HepG2 (cell line): Measurements from ENCODE around the gene A3GALT2. TPM values are rescaled to one million over a fixed set of nuclear protein-coding genes. Genes with fewer than 3 reads are reported as not detected.

ENCODE experiments used
- ATAC-seq: fragments of 200-7000 bp; cut with Tn5 transposase; 3 replicates; pipeline ENCODE4 v1.9.1; 2020; ENCODE audit warnings: mild to moderate bottlenecking, moderate library complexity
- BruUV-seq: library from RNA; stranded (reverse); fragments of 400-500 nt; replicated peaks from 2 replicates; lab custom pipeline; 2021; lab: Mats Ljungman, UMichigan
- CTCF ChIA-PET: fragments of 300-600 bp; formaldehyde crosslinking; extraction: SDS; loops from one replicate; lab custom pipeline; 2021; ENCODE audit warnings: low total read pairs, inconsistent platforms, low intra/inter-chr PET ratio; lab: Yijun Ruan, JAX
- POLR2A ChIA-PET: fragments of 350-600 bp; sonication (Branson Sonifier 250); formaldehyde crosslinking; loops from one replicate; lab custom pipeline; 2020; ENCODE audit warnings: antibody characterized with exemption, inconsistent platforms; lab: Yijun Ruan, JAX
- DNase-seq: peaks from one replicate; pipeline ENCODE4 v3.0.0-alpha.2; 2015; ENCODE audit warnings: low spot score
- FAIRE-seq: peaks from 3 replicates; lab custom pipeline; 2011; peaks lifted over from hg19 to GRCh38; lab: Jason Lieb, UNC
- H2AFZ ChIP-seq: one replicate; pipeline ENCODE4 v1.6.1; 2011; ENCODE audit warnings: low read length, inconsistent platforms
- H3K27ac ChIP-seq: fragments of 300-600 bp; 3 replicates; pipeline ENCODE4 v1.8.0; 2011; ENCODE audit warnings: mixed run types, mild to moderate bottlenecking, mixed read lengths, low read length, inconsistent platforms; ENCODE audit not compliant: insufficient read depth; ENCODE audit errors: extremely low read length
- H3K27me3 ChIP-seq, 2 experiments: fragments of 200-600 bp in 1 of 2; 2 replicates in 1 of 2; 3 replicates in 1 of 2; pipeline versions ENCODE4 v1.6.0 to v1.8.0; 2011; ENCODE audit warnings: low read length in 2 of 2, mild to moderate bottlenecking in 2 of 2, moderate library complexity in 2 of 2, inconsistent platforms in 1 of 2; ENCODE audit not compliant: insufficient read depth in 2 of 2, control insufficient read depth in 1 of 2
- H3K36me3 ChIP-seq, 2 experiments: fragments of 200-600 bp in 1 of 2; replicated peaks in 1 of 2; 2 replicates in 1 of 2; 3 replicates in 1 of 2; pipeline versions ENCODE4 v1.5.1 to v1.8.0; 2011; ENCODE audit warnings: low read length in 2 of 2, inconsistent platforms in 1 of 2; ENCODE audit not compliant: insufficient read depth in 2 of 2, control insufficient read depth in 1 of 2
- H3K4me1 ChIP-seq: 2 replicates; pipeline ENCODE4 v1.5.1; 2012; ENCODE audit warnings: low read length, inconsistent platforms; ENCODE audit not compliant: insufficient read depth
- H3K4me2 ChIP-seq: 2 replicates; pipeline ENCODE4 v1.6.0; 2011; ENCODE audit warnings: low read depth, low read length, inconsistent platforms
- H3K4me3 ChIP-seq, 3 experiments: fragments of 200-600 bp in 1 of 3; sonication (generic), shearing (Covaris generic) in 1 of 3; replicated peaks in 1 of 3; 2 replicates each; pipeline ENCODE4 v1.5.1; 2011 to 2016; ENCODE audit warnings: low read length in 3 of 3, inconsistent platforms in 2 of 3, low read depth in 2 of 3, mild to moderate bottlenecking in 2 of 3, control low read depth in 1 of 3, mixed read lengths in 1 of 3; ENCODE audit not compliant: insufficient read depth in 1 of 3
- H3K79me2 ChIP-seq: one replicate; pipeline ENCODE4 v1.6.1; 2011; ENCODE audit warnings: low read length, inconsistent platforms; ENCODE audit not compliant: insufficient read depth
- H3K9ac ChIP-seq: 2 replicates; pipeline ENCODE4 v1.6.0; 2011; ENCODE audit warnings: mild to moderate bottlenecking, low read depth, low read length, inconsistent platforms; ENCODE audit not compliant: insufficient read depth
- H3K9me3 ChIP-seq: 2 replicates; pipeline ENCODE4 v1.5.1; 2012; ENCODE audit warnings: mild to moderate bottlenecking, low read length
- H4K20me1 ChIP-seq: 2 replicates; pipeline ENCODE4 v1.6.0; 2011; ENCODE audit warnings: inconsistent platforms, mild to moderate bottlenecking, low read length, moderate library complexity; ENCODE audit not compliant: insufficient read depth
- CTCF ChIP-seq: sonication (generic); formaldehyde crosslinking; IDR thresholded peaks from 2 replicates; pipeline ENCODE4 v1.5.0; 2020; ENCODE audit warnings: mild to moderate bottlenecking, missing genetic modification reagents, moderate library complexity
- KLF15 ChIP-seq: sonication (generic); formaldehyde crosslinking; IDR thresholded peaks from 2 replicates; pipeline ENCODE4 v1.8.1; 2023; ENCODE audit warnings: borderline replicate concordance, mild to moderate bottlenecking, inconsistent platforms, missing genetic modification reagents, mixed read lengths
- MEF2D ChIP-seq: sonication (generic); formaldehyde crosslinking; IDR thresholded peaks from 2 replicates; pipeline ENCODE4 v1.5.1; 2020; ENCODE audit warnings: mild to moderate bottlenecking, missing genetic modification reagents
- POLR2G ChIP-seq: fragments of 200-400 bp; formaldehyde crosslinking; IDR thresholded peaks from 2 replicates; pipeline ENCODE4 v1.6.1; 2018; ENCODE audit warnings: mild to moderate bottlenecking, low read depth, low read length, moderate library complexity
- TMF1 ChIP-seq: sonication (generic); formaldehyde crosslinking; IDR thresholded peaks from 2 replicates; pipeline ENCODE4 v1.8.1; 2022; ENCODE audit warnings: low read depth, missing genetic modification reagents
- XRCC5 ChIP-seq: fragments of 200-400 bp; formaldehyde crosslinking; optimal IDR thresholded peaks from 2 replicates; pipeline ENCODE3; 2017; ENCODE audit warnings: mild to moderate bottlenecking, low read length
- ZNF75D ChIP-seq: sonication (generic); formaldehyde crosslinking; IDR thresholded peaks from 2 replicates; pipeline ENCODE4 v1.8.1; 2023; ENCODE audit warnings: missing genetic modification reagents, mild to moderate bottlenecking, borderline replicate concordance
- ZNF770 ChIP-seq: sonication (generic); formaldehyde crosslinking; IDR thresholded peaks from 2 replicates; pipeline ENCODE4 v1.5.0; 2020; ENCODE audit warnings: mild to moderate bottlenecking, missing genetic modification reagents
- WGBS: methylation state at CpG from one replicate; pipeline ENCODE4 v1.1.6; 2017; ENCODE audit warnings: low lambda C conversion rate; 5-methylcytosine and 5-hydroxymethylcytosine counted together
- in situ Hi-C: cut with HindIII; loops from 2 replicates; pipeline ENCODE4 v1.10.0; 2017; ENCODE audit warnings: low pct_unique_long_range_greater_than_20kb; ENCODE audit not compliant: extremely low pct_ligation_motif_present
- intact Hi-C: fragments of 100-400 bp; cut with micrococcal nuclease; formaldehyde crosslinking; loops from one replicate; pipeline ENCODE4 v1.10.0; 2022; ENCODE audit not compliant: unreplicated experiment
- polyA plus RNA-seq, 8 experiments: library from polyadenylated mRNA; depleted of rRNA in 3 of 8; stranded (reverse) in 7 of 8; unstranded in 1 of 8; fragments of >200 nt; fragmentation: Illumina TruSeq in 4 of 8; extraction: Trizol in 4 of 8; gene quantifications; 2 replicates each; pipeline versions ENCODE4 v1.2.1 to v1.2.3, GENCODE V29; 2011 to 2016; ENCODE audit warnings: low read depth in 4 of 8, missing spikeins in 1 of 8, mixed read lengths in 1 of 8; ENCODE audit not compliant: insufficient read depth in 1 of 8
- total RNA-seq, 5 experiments: library from RNA; depleted of rRNA; stranded (reverse); fragments of >200 nt; fragmentation: Illumina TruSeq; extraction: Trizol; gene quantifications; 2 replicates each; pipeline ENCODE4 v1.2.3, GENCODE V29; 2016; ENCODE audit warnings: low read depth in 1 of 5
- TF ChIP-seq, protein P1 (sequence below): sonication (generic); formaldehyde crosslinking; IDR thresholded peaks from 2 replicates; pipeline ENCODE4 v1.4.0; 2020; ENCODE audit warnings: mild to moderate bottlenecking, missing genetic modification reagents

A3GALT2 gene
- total and polyA plus RNA-seq, 2 of the 13 experiments (the other 11 are each of a cell fraction or from before 2014, with no cell fraction given), result not detected

DNA sequence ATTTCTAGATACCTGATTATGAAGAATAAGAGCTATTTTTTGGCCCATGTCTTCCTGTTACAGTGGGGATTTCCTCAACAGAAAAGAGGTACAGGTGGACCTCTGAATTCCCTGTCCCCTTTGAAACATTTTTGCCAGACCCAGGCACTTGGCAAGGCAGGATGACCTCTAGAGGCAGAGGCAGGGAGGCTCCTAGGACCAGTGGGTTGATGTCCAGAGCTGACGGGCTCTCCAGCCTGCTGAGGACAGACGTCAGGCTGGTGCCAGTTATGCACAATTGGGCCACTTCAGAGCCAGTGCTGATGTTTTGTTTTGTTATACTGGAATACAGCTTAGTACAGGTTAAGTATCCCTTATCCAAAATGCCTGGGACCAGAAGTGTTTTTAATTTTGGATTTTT is 18.5 kb upstream of the A3GALT2 start:
- intact Hi-C loops (no loop called here), in situ Hi-C loops (no loop called here)
- FAIRE-seq (no peak), DNase-seq (no peak), ATAC-seq (0 out of 3 replicates have a peak, but pooled peaks have one; percentile 8)
- Histone ChIP-seq H2AFZ (no peak overlapping the region), H4K20me1 (peaks cover 70% of the 10 kb centered on the region), H3K4me3 (peak overlapping the region in 1 of 3 experiments; percentile 32; a peak in 2 of 6 replicates), H3K9ac (peak overlapping the region; percentile 38), H3K36me3 (peaks cover 5 to 15% of the 10 kb centered on the region in 2 experiments; a peak in 4 of 5 replicates), H3K4me1 (peaks cover 98% of the 10 kb centered on the region), H3K79me2 (peaks cover 87% of the 10 kb centered on the region), H3K27me3 (no peaks in the 10 kb centered on the region), H3K27ac (peak overlapping the region; percentile 49), H3K9me3 (no peaks in the 10 kb centered on the region), H3K4me2 (peak overlapping the region; percentile 49)
- ChIA-PET CTCF (no interaction called here), POLR2A (interaction anchor here (1.4 to 5.4 kb wide), 5 partner anchors 8 to 212 kb away, joined by 3 to 29 read pairs (median 5); no protein-coding TSS in a partner anchor)
- no TSS peak for BruUV-seq
- 60% methylated on average over 1 of the region's 2 CpGs for WGBS
- no peak for TF ChIP-seq TMF1 (CRISPR knock-in tag)
- TF ChIP-seq XRCC5, result peak; percentile 23
- TF ChIP-seq ZNF770 (CRISPR knock-in tag), result 0 out of 2 replicates have a peak, but pooled peaks have one; percentile 19
- TF ChIP-seq, protein P1, sequence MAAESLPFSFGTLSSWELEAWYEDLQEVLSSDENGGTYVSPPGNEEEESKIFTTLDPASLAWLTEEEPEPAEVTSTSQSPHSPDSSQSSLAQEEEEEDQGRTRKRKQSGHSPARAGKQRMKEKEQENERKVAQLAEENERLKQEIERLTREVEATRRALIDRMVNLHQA, result no peak
- no peak for TF ChIP-seq ZNF75D (CRISPR knock-in tag)
- TF ChIP-seq CTCF, result peak; percentile 43
- 0 out of 2 replicates have a peak, but pooled peaks have one; percentile 25 for TF ChIP-seq MEF2D
- TF ChIP-seq KLF15 (CRISPR knock-in tag), result no peak
- TF ChIP-seq POLR2G, result peak; percentile 47; the same call in 1 of the 2 replicates
